Lung (tissue), 12 donors: ENCODE data around the gene ABHD12. TPM values are rescaled to one million over a fixed set of nuclear protein-coding genes. Genes with fewer than 3 reads are reported as not detected.

Source experiments
- ATAC-seq: fragments of 200-7000 bp; cut with Tn5 transposase; one replicate; pipeline ENCODE4 v1.9.1; 2020; ENCODE audit warnings: moderate number of reproducible peaks; ENCODE audit not compliant: insufficient read depth, low FRiP score
- DNase-seq, 3 donors: peaks; one replicate each; pipeline ENCODE4 v3.0.0-alpha.2; 2013 to 2017
- H3K27ac ChIP-seq, 2 donors: one replicate each; pipeline ENCODE4 v1.5.1; 2013; ENCODE audit warnings: mild to moderate bottlenecking in 2 of 2, moderate library complexity in 2 of 2, control low read depth in 1 of 2, inconsistent platforms in 1 of 2, low read depth in 1 of 2, low read length in 1 of 2
- H3K27me3 ChIP-seq, 3 donors: one replicate each; pipeline ENCODE4 v1.5.1; 2013; ENCODE audit warnings: low read length in 2 of 3; ENCODE audit not compliant: control insufficient read depth in 3 of 3, insufficient read depth in 3 of 3
- H3K36me3 ChIP-seq, 4 donors: one replicate each; pipeline ENCODE4 v1.5.1; 2013; ENCODE audit warnings: low read length in 4 of 4, mild to moderate bottlenecking in 1 of 4, moderate library complexity in 1 of 4; ENCODE audit not compliant: control insufficient read depth in 4 of 4, insufficient read depth in 4 of 4
- H3K4me1 ChIP-seq, 5 donors: one replicate each; pipeline ENCODE4 v1.5.1; 2013; ENCODE audit warnings: low read length in 5 of 5, mild to moderate bottlenecking in 2 of 5, moderate library complexity in 1 of 5; ENCODE audit not compliant: control insufficient read depth in 5 of 5, insufficient read depth in 5 of 5
- H3K4me3 ChIP-seq: one replicate; pipeline ENCODE4 v1.5.1; 2013; ENCODE audit warnings: mild to moderate bottlenecking, control low read depth, moderate library complexity
- H3K9ac ChIP-seq, 2 donors: one replicate each; pipeline ENCODE4 v1.5.1; 2013; ENCODE audit warnings: low read length in 2 of 2, control low read depth in 1 of 2; ENCODE audit not compliant: insufficient read depth in 1 of 2
- H3K9me3 ChIP-seq, 4 donors: one replicate each; pipeline ENCODE4 v1.5.1; 2013; ENCODE audit warnings: low read length in 3 of 4, mild to moderate bottlenecking in 1 of 4, moderate library complexity in 1 of 4; ENCODE audit not compliant: control insufficient read depth in 4 of 4, insufficient read depth in 3 of 4
- CTCF ChIP-seq: IDR thresholded peaks from 2 replicates; pipeline ENCODE4 v1.5.1; 2012; ENCODE audit warnings: mild to moderate bottlenecking; ENCODE audit errors: control extremely low read depth, extremely low read depth
- WGBS, 2 donors: extraction: QIAGEN DNeasy Blood & Tissue Kit; methylation state at CpG; one replicate each; pipeline ENCODE4 v1.1.7; 2013; 5-methylcytosine and 5-hydroxymethylcytosine counted together
- polyA plus RNA-seq, 2 donors: library from polyadenylated mRNA; stranded (reverse); fragments of 200-250 nt; gene quantifications; one replicate each; pipeline ENCODE4 v1.2.1, GENCODE V29; 2013
- total RNA-seq, 2 donors: library from RNA; depleted of rRNA in 1 of 2; stranded (reverse); fragments of >200 nt in 1 of 2; gene quantifications; one replicate each; pipeline ENCODE4 v1.2.1, GENCODE V29; 2014 to 2021
- donor health status: control.
- donor health status: control.
- donor health status: Bipolar disorder and iron deficiency.
- donor health status: healthy.
- donor health status: DM: yes; HTN: yes; CAD: no.

The ABHD12 gene
- total and polyA plus RNA-seq, 4 donors, result 34.3 to 58.1 (median 44.6) TPM

DNA sequence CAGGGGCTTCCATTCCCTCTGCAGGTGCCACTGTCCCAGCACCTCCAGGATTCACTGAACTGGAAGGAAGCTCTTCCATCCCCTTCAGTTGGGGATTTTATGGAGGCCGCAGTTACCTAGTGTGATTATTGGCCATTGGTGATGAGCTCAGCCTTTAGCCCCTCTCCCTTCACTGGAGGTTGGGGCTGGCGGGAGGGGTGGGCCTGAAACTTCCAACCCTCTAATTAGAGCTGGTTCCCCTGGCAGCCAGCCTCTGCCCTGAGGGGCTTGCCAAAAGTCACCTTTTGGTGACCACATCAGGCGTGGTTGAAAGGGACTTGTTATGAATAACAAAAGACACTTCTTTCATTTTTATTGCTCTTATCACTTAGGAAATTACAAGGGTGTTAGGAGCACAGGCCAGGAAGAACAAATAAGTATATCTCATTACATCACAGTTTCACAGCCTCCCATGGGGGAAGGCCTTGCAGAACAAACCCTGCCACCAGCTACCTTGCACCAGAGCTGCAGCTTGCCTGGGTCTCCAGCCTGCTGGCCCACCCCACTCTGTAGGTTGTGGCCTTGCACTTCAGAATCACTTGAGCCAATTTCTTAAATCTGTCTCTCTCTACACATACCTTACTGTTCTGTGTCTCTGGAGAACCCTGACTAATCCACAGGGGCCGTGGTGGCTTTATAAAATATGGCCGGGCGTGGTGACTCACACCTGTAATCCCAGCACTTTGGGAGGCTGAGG lies 137.8 kb downstream of the ABHD12 start:
- Histone ChIP-seq H3K9ac (no peak overlapping the region), H3K4me1 (peaks cover 0 to 17% (median 7%) of the 10 kb centered on the region in 5 donors)

DNA sequence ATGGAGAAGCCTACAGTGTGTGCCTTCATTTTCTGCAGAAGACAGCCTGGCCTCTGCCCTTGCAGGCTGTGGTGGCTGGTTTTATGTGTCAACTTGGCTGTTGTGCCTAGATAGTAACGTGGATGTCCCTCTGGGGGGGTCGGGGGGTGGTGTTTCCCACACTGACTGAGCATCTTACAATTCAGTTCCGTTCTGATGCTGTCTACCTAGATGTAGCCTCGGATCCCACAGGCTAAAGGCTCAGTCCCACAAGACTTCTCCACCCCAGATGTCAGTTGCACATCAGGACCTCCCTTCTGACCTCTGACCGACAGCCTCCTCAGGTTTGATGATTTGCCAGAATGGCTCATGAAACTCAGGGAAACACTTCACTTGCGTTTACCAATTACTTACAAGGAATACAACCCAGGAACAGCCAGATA lies 138.4 kb downstream of the ABHD12 start:
- Histone ChIP-seq H3K4me1 (peaks cover 0 to 17% (median 7%) of the 10 kb centered on the region in 5 donors), H3K9me3 (no peaks in the 10 kb centered on the region), H3K27ac (peak overlapping the region; percentile 34 to 67), H3K27me3 (no peaks in the 10 kb centered on the region), H3K36me3 (peaks cover 0 to 5% (median 1%) of the 10 kb centered on the region in 4 donors), H3K4me3 (no peak overlapping the region), H3K9ac (no peak overlapping the region)
- WGBS, 2 donors, result 83 to 85% methylated on average over 6 of the region's 6 CpGs
- DNase-seq (no peak), ATAC-seq (no peak)
- no peak for TF ChIP-seq CTCF

More for the DNA sequence above, 137.8 kb downstream of the ABHD12 start:
- Histone ChIP-seq H3K4me3 (no peak overlapping the region), H3K9me3 (no peaks in the 10 kb centered on the region), H3K36me3 (peaks cover 0 to 5% (median 1%) of the 10 kb centered on the region in 4 donors), H3K27me3 (no peaks in the 10 kb centered on the region), H3K27ac (peak overlapping the region; percentile 5 to 67)
- DNase-seq (no peak), ATAC-seq (no peak)
- 87 to 90% methylated on average over 6 of the region's 6 CpGs for WGBS, 2 donors
- no peak for TF ChIP-seq CTCF

- ATAC-seq (no peak), DNase-seq (no peak)
- H3K4me3 ChIP-seq, result no peak overlapping the region
- TF ChIP-seq CTCF, result no peak
- H3K9ac ChIP-seq, result no peak overlapping the region
- H3K36me3 ChIP-seq, result peaks cover 0 to 5% (median 1%) of the 10 kb centered on the region in 4 donors
- no peaks in the 10 kb centered on the region for H3K9me3 ChIP-seq
- H3K27ac ChIP-seq, result peak overlapping the region in 1 of 2 donors; percentile 52
- peaks cover 0 to 19% (median 7%) of the 10 kb centered on the region in 5 donors for H3K4me1 ChIP-seq
- H3K27me3 ChIP-seq, result no peaks in the 10 kb centered on the region
- WGBS, 2 donors, result 91 to 93% methylated on average over 4 of the region's 4 CpGs
These were observed 139.1 kb downstream of the ABHD12 start for GRCh38 chr20:25251558-25251957.
